HG03103 (cell line): ENCODE results near the gene AZIN2.
"Not testable (repeated sequence)": the region's sequence is repeated elsewhere in the genome, so short reads cannot be mapped to it uniquely, and the experiment has no call there.

ENCODE experiments used
- ATAC-seq: cut with Tn5 transposase; IDR thresholded peaks from one replicate; pipeline ENCODE4 v1.9.1; 2021; ENCODE audit warnings: low read depth; ENCODE audit not compliant: unreplicated experiment

Gene AZIN2

GRCh38 chr1:33080885-33081553 is at the start of gene AZIN2:
AZIN2 (plus strand) TSS chr1:33081153; CDS start chr1:33082250, 1,097 bp downstream.
- ATAC-seq, result peak; percentile 94

GRCh38 chr1:33031506-33031905 is 49.4 kb upstream of the AZIN2 start:
- ATAC-seq, result no peak

GRCh38 chr1:33032126-33032869 is 48.7 kb upstream of the AZIN2 start:
- ATAC-seq, result no peak

GRCh38 chr1:33036051-33036525 is 44.9 kb upstream of the AZIN2 start:
- no peak for ATAC-seq

GRCh38 chr1:33036526-33037503 is 44.1 kb upstream of the AZIN2 start, which contains the start of gene AK2:
AK2 (minus strand) TSS chr1:33036883; CDS start chr1:33036828, 55 bp downstream.
- peak; percentile 98 for ATAC-seq

GRCh38 chr1:33039840-33040239 is 41.1 kb upstream of the AZIN2 start:
- no peak for ATAC-seq

- ATAC-seq, result no peak
These were observed 39.9 kb upstream of the AZIN2 start for GRCh38 chr1:33041026-33041425.

GRCh38 chr1:33042831-33043230 is 38.1 kb upstream of the AZIN2 start:
- ATAC-seq, result no peak

- ATAC-seq, result no peak
These were observed 37.5 kb upstream of the AZIN2 start for GRCh38 chr1:33043267-33044092.

GRCh38 chr1:33045246-33045645 is 35.7 kb upstream of the AZIN2 start:
- ATAC-seq, result no peak

- ATAC-seq, result no peak
These were observed 35.1 kb upstream of the AZIN2 start for GRCh38 chr1:33045814-33046213.

GRCh38 chr1:33046234-33046633 is 34.7 kb upstream of the AZIN2 start:
- ATAC-seq, result not testable (repeated sequence)

GRCh38 chr1:33047290-33047689 is 33.7 kb upstream of the AZIN2 start:
- ATAC-seq, result no peak

GRCh38 chr1:33047839-33048305 is 33.1 kb upstream of the AZIN2 start:
- ATAC-seq, result no peak

GRCh38 chr1:33048426-33048825 is 32.5 kb upstream of the AZIN2 start:
- ATAC-seq, result no peak

- ATAC-seq, result no peak
These were observed 31.6 kb upstream of the AZIN2 start for GRCh38 chr1:33049371-33049770.

GRCh38 chr1:33050221-33051076 is 30.5 kb upstream of the AZIN2 start:
- ATAC-seq, result no peak

- no peak for ATAC-seq
These were observed 25.5 kb upstream of the AZIN2 start for GRCh38 chr1:33055210-33056008.
